Measurements from ENCODE around the gene GFRAL.

The GFRAL gene

GRCh38 chr6:55379471-55379870, 52.2 kb downstream of the GFRAL start:
- H3K4me3 ChIP-seq (ENCODE audit: low read depth, low read length, poor library complexity, severe bottlenecking), result no peak overlapping the region
- H3K9me3 ChIP-seq (ENCODE audit: low read length), result no peaks in the 10 kb centered on the region
- TF ChIP-seq EZH2 (IDR thresholded peaks at IDR 0.05; ENCODE audit: borderline replicate concordance, low read length) (no peak), CTCF (IDR thresholded peaks at IDR 0.05; ENCODE audit: low read length) (no peak)
- no peaks in the 10 kb centered on the region for H3K36me3 ChIP-seq (ENCODE audit: insufficient read depth, low read length)
- no peaks in the 10 kb centered on the region for H3K4me1 ChIP-seq (ENCODE audit: insufficient read depth, low read length, severe bottlenecking)
- H3K9ac ChIP-seq (ENCODE audit: low read length), result no peak overlapping the region
- no peaks in the 10 kb centered on the region for H3K9me2 ChIP-seq (ENCODE audit: low read depth, low read length)
- H3K4me2 ChIP-seq (ENCODE audit: low read length), result no peak overlapping the region
- no peaks in the 10 kb centered on the region for H3K79me2 ChIP-seq (ENCODE audit: insufficient read depth, low read length)
- no peaks in the 10 kb centered on the region for H3F3A ChIP-seq (ENCODE audit: insufficient read depth, low read length)
- H2AFZ ChIP-seq (ENCODE audit: low read length), result no peak overlapping the region
- no peaks in the 10 kb centered on the region for H4K20me1 ChIP-seq (ENCODE audit: insufficient read depth, low read length)
- no peak overlapping the region for H3K27ac ChIP-seq (ENCODE audit: low read depth, low read length, poor library complexity, severe bottlenecking)
- H3K27me3 ChIP-seq (ENCODE audit: insufficient read depth, low read length), result no peaks in the 10 kb centered on the region

GRCh38 chr6:55379895-55380294, 52.6 kb downstream of the GFRAL start:
- no peak overlapping the region for H3K4me2 ChIP-seq (ENCODE audit: low read length)
- no peak overlapping the region for H3K4me3 ChIP-seq (ENCODE audit: low read depth, low read length, poor library complexity, severe bottlenecking)
- H2AFZ ChIP-seq (ENCODE audit: low read length), result no peak overlapping the region
- H3F3A ChIP-seq (ENCODE audit: insufficient read depth, low read length), result no peaks in the 10 kb centered on the region
- no peaks in the 10 kb centered on the region for H3K79me2 ChIP-seq (ENCODE audit: insufficient read depth, low read length)
- no peak for TF ChIP-seq CTCF (IDR thresholded peaks at IDR 0.05; ENCODE audit: low read length)
- no peak for TF ChIP-seq EZH2 (IDR thresholded peaks at IDR 0.05; ENCODE audit: borderline replicate concordance, low read length)
- no peaks in the 10 kb centered on the region for H4K20me1 ChIP-seq (ENCODE audit: insufficient read depth, low read length)
- H3K9me3 ChIP-seq (ENCODE audit: low read length), result no peaks in the 10 kb centered on the region
- H3K9me2 ChIP-seq (ENCODE audit: low read depth, low read length), result no peaks in the 10 kb centered on the region
- H3K9ac ChIP-seq (ENCODE audit: low read length), result no peak overlapping the region
- no peaks in the 10 kb centered on the region for H3K36me3 ChIP-seq (ENCODE audit: insufficient read depth, low read length)
- H3K27me3 ChIP-seq (ENCODE audit: insufficient read depth, low read length), result no peaks in the 10 kb centered on the region
- H3K4me1 ChIP-seq (ENCODE audit: insufficient read depth, low read length, severe bottlenecking), result no peaks in the 10 kb centered on the region
- H3K27ac ChIP-seq (ENCODE audit: low read depth, low read length, poor library complexity, severe bottlenecking), result no peak overlapping the region

GRCh38 chr6:55388211-55388610, 60.9 kb downstream of the GFRAL start:
- Histone ChIP-seq H3K36me3 (ENCODE audit: insufficient read depth, low read length) (no peaks in the 10 kb centered on the region), H4K20me1 (ENCODE audit: insufficient read depth, low read length) (no peaks in the 10 kb centered on the region), H2AFZ (ENCODE audit: low read length) (no peak overlapping the region), H3K9ac (ENCODE audit: low read length) (no peak overlapping the region), H3K27me3 (ENCODE audit: insufficient read depth, low read length) (no peaks in the 10 kb centered on the region), H3K27ac (ENCODE audit: low read depth, low read length, poor library complexity, severe bottlenecking) (no peak overlapping the region), H3K9me2 (ENCODE audit: low read depth, low read length) (no peaks in the 10 kb centered on the region), H3K9me3 (ENCODE audit: low read length) (no peaks in the 10 kb centered on the region), H3K4me2 (ENCODE audit: low read length) (no peak overlapping the region), H3K79me2 (ENCODE audit: insufficient read depth, low read length) (no peaks in the 10 kb centered on the region), H3F3A (ENCODE audit: insufficient read depth, low read length) (no peaks in the 10 kb centered on the region), H3K4me1 (ENCODE audit: insufficient read depth, low read length, severe bottlenecking) (no peaks in the 10 kb centered on the region), H3K4me3 (ENCODE audit: low read depth, low read length, poor library complexity, severe bottlenecking) (no peak overlapping the region)
- TF ChIP-seq EZH2 (IDR thresholded peaks at IDR 0.05; ENCODE audit: borderline replicate concordance, low read length) (no peak), CTCF (IDR thresholded peaks at IDR 0.05; ENCODE audit: low read length) (no peak)
